ENCODE results near the gene SMIM17. TPM values are rescaled to one million over a fixed set of nuclear protein-coding genes. Genes with fewer than 3 reads are reported as not detected.

Gene SMIM17
- total RNA-seq, 1 experiment from 2014 or later: 0.28 TPM

GRCh38 chr19:56608274-56608964, 34.5 kb upstream of the SMIM17 start:
- Histone ChIP-seq H4K20me1 (ENCODE audit: control insufficient read depth, insufficient read depth, insufficient read length) (no peaks in the 10 kb centered on the region), H2BK12ac (ENCODE audit: insufficient read length, low read depth, low read length) (no peak overlapping the region), H3K27me3 (ENCODE audit: insufficient read depth, low read length) (no peaks in the 10 kb centered on the region), H2BK120ac (ENCODE audit: low read depth, low read length, poor library complexity, severe bottlenecking) (no peak overlapping the region), H3K4me2 (ENCODE audit: insufficient read depth, insufficient read length, low read length) (no peak overlapping the region), H4K91ac (ENCODE audit: insufficient read length, low read depth, low read length) (no peak overlapping the region), H2AK5ac (ENCODE audit: insufficient read length, low read length) (no peak overlapping the region), H3K14ac (ENCODE audit: insufficient read depth, low read length) (no peak overlapping the region), H4K5ac (ENCODE audit: insufficient read length, low read depth, low read length) (no peak overlapping the region), H2BK20ac (ENCODE audit: low read depth, low read length, poor library complexity, severe bottlenecking) (no peak overlapping the region), H3K9me3 (ENCODE audit: control insufficient read depth, low read depth, low read length) (peaks cover 1% of the 10 kb centered on the region), H3K9ac (ENCODE audit: extremely low read depth, insufficient read length, low read length) (no peak overlapping the region), H3K23ac (ENCODE audit: insufficient read length, low read depth, low read length) (no peak overlapping the region), H3K4me1 (ENCODE audit: insufficient read depth, low read length) (no peaks in the 10 kb centered on the region), H2BK15ac (ENCODE audit: low read depth, low read length) (no peak overlapping the region), H2BK5ac (ENCODE audit: insufficient read length, low read length) (no peak overlapping the region), H3K23me2 (ENCODE audit: insufficient read length, low read depth, low read length, poor library complexity, severe bottlenecking) (no peaks in the 10 kb centered on the region), H3K56ac (ENCODE audit: insufficient read length, low read depth, low read length) (no peak overlapping the region), H3K18ac (ENCODE audit: insufficient read length, low read depth, low read length) (no peak overlapping the region), H4K8ac (replicated peaks; ENCODE audit: insufficient read length, low read depth, low read length) (no peak overlapping the region), H3K79me1 (ENCODE audit: insufficient read depth, low read depth, low read length, poor library complexity, severe bottlenecking) (peaks cover 4% of the 10 kb centered on the region), H3K27ac (ENCODE audit: insufficient read length, low read depth, low read length) (no peak overlapping the region), H3K79me2 (ENCODE audit: insufficient read depth, low read length) (peaks cover 3% of the 10 kb centered on the region; the same call in 1 of the 2 replicates), H3T11ph (ENCODE audit: low read length) (no peak overlapping the region), H2AFZ (ENCODE audit: low read length) (no peak overlapping the region), H3K4ac (ENCODE audit: low read depth, low read length) (no peak overlapping the region)
- H3K4me1 Mint-ChIP-seq: no peaks in the 10 kb centered on the region
- TF ChIP-seq CTCF (conservative IDR thresholded peaks at IDR 0.05): no peak
- peaks cover 85 to 96% of the 10 kb centered on the region in 2 experiments for H3K9me3 Mint-ChIP-seq
- H3K36me3 Mint-ChIP-seq (ENCODE audit: insufficient read depth in 1 of 3, low read depth in 3 of 3): peaks cover 59 to 70% (median 69%) of the 10 kb centered on the region in 3 experiments
- H3K27me3 Mint-ChIP-seq (ENCODE audit: low read depth): no peaks in the 10 kb centered on the region
- WGBS (ENCODE audit: extremely low coverage, insufficient read length, low lambda C conversion rate): no CpG with 5 or more reads among the region's 8 CpGs
- H3K27ac Mint-ChIP-seq: no peak overlapping the region
- no peak overlapping the region for H3K4me3 Mint-ChIP-seq
- no peak for DNase-seq
